Measurements from ENCODE around the gene PRR5.

The PRR5 gene

GRCh38 chr22:44759430-44760310, 57.7 kb downstream of the PRR5 start:
- FAIRE-seq: no peak

- no peak for FAIRE-seq
Observed at GRCh38 chr22:44760476-44760875, 58.5 kb downstream of the PRR5 start.

GRCh38 chr22:44761025-44761424, 59.0 kb downstream of the PRR5 start:
- no peak for FAIRE-seq

- FAIRE-seq: no peak
Observed at GRCh38 chr22:44764373-44764772, 62.4 kb downstream of the PRR5 start.

- no peak for FAIRE-seq
Observed at GRCh38 chr22:44764974-44765373, 63.0 kb downstream of the PRR5 start.

- FAIRE-seq: no peak
Observed at GRCh38 chr22:44765571-44766285, 63.7 kb downstream of the PRR5 start.

GRCh38 chr22:44773082-44773481, 71.1 kb downstream of the PRR5 start:
- FAIRE-seq: peak; percentile 25

- no peak for FAIRE-seq
Observed at GRCh38 chr22:44775862-44776261, 73.9 kb downstream of the PRR5 start.

GRCh38 chr22:44776605-44777363, 74.8 kb downstream of the PRR5 start:
- FAIRE-seq: no peak

GRCh38 chr22:44777364-44777755, 75.4 kb downstream of the PRR5 start:
- FAIRE-seq: no peak

- no peak for FAIRE-seq
Observed at GRCh38 chr22:44780876-44781449, 79.0 kb downstream of the PRR5 start.

- no peak for FAIRE-seq
Observed at GRCh38 chr22:44782363-44782963, 80.5 kb downstream of the PRR5 start.

- FAIRE-seq: no peak
Observed at GRCh38 chr22:44783091-44783490, 81.1 kb downstream of the PRR5 start.

- FAIRE-seq: no peak
Observed at GRCh38 chr22:44783581-44783980, 81.6 kb downstream of the PRR5 start.

- FAIRE-seq: no peak
Observed at GRCh38 chr22:44786136-44786535, 84.1 kb downstream of the PRR5 start.

GRCh38 chr22:44786610-44787009, 84.6 kb downstream of the PRR5 start:
- no peak for FAIRE-seq
